ENCODE data around the gene RNF34.

GRCh38 chr12:121358073-121358472 lies 41.8 kb upstream of the RNF34 start:
- no peak for TF ChIP-seq CTCF (IDR thresholded peaks at IDR 0.05)
- no peak for TF ChIP-seq MXD4 (CRISPR knock-in tag; IDR thresholded peaks at IDR 0.05; ENCODE audit: borderline replicate concordance)
- no peak for TF ChIP-seq USF2 (CRISPR knock-in tag; IDR thresholded peaks at IDR 0.05)
- no peak for TF ChIP-seq ATF3 (CRISPR knock-in tag; conservative IDR thresholded peaks at IDR 0.05)
- no peak for TF ChIP-seq ARID4B (CRISPR knock-in tag; IDR thresholded peaks at IDR 0.05; ENCODE audit: borderline replicate concordance)
- TF ChIP-seq NFE2L1 (CRISPR knock-in tag; IDR thresholded peaks at IDR 0.05), result no peak
- no peak for TF ChIP-seq HMGXB4 (CRISPR knock-in tag; IDR thresholded peaks at IDR 0.05)

Data from WTC11 (cell line).